Mesenchymal stem cell (in vitro differentiated cells and primary cell): ENCODE measurements around the gene C17orf113.

Source experiments
- DNase-seq: peaks from one replicate; pipeline ENCODE4 v3.0.0-alpha.2; 2013
- H2AFZ ChIP-seq: one replicate; pipeline ENCODE4 v1.6.1; 2013; ENCODE audit warnings: low read depth, mild to moderate bottlenecking, control low read depth, inconsistent platforms, low read length, moderate library complexity
- H2AK5ac ChIP-seq: 2 replicates; pipeline ENCODE4 v1.6.1; 2013; ENCODE audit warnings: low read length, moderate library complexity, mild to moderate bottlenecking, inconsistent platforms; ENCODE audit not compliant: severe bottlenecking
- H2BK120ac ChIP-seq: one replicate; pipeline ENCODE4 v1.6.1; 2013; ENCODE audit warnings: low read depth, mild to moderate bottlenecking, inconsistent platforms, low read length, moderate library complexity
- H2BK12ac ChIP-seq, 2 experiments: one replicate each; pipeline ENCODE4 v1.6.1; 2013; ENCODE audit warnings: inconsistent platforms in 2 of 2, low read length in 2 of 2, mild to moderate bottlenecking in 2 of 2, moderate library complexity in 2 of 2, control low read depth in 1 of 2
- H2BK15ac ChIP-seq: one replicate; pipeline ENCODE4 v1.6.1; 2013; ENCODE audit warnings: mild to moderate bottlenecking, low read depth, inconsistent platforms; ENCODE audit not compliant: poor library complexity, severe bottlenecking
- H2BK5ac ChIP-seq: 2 replicates; pipeline ENCODE4 v1.6.1; 2013; ENCODE audit warnings: low read depth, mild to moderate bottlenecking, low read length, control low read depth, inconsistent platforms; ENCODE audit not compliant: poor library complexity, severe bottlenecking
- H3K14ac ChIP-seq, 2 experiments: one replicate each; pipeline ENCODE4 v1.6.1; 2013; ENCODE audit warnings: inconsistent platforms in 2 of 2, low read length in 2 of 2, control low read depth in 1 of 2, mild to moderate bottlenecking in 1 of 2, moderate library complexity in 1 of 2
- H3K18ac ChIP-seq, 2 experiments: one replicate each; pipeline ENCODE4 v1.6.1; 2013; ENCODE audit warnings: inconsistent platforms in 2 of 2, low read length in 2 of 2, control low read depth in 1 of 2, low read depth in 1 of 2, mild to moderate bottlenecking in 1 of 2
- H3K23ac ChIP-seq, 2 experiments: one replicate each; pipeline ENCODE4 v1.6.1; 2013; ENCODE audit warnings: inconsistent platforms in 2 of 2, low read length in 2 of 2, mild to moderate bottlenecking in 2 of 2, moderate library complexity in 2 of 2, control low read depth in 1 of 2
- H3K27ac ChIP-seq: 2 replicates; pipeline ENCODE4 v1.5.1; 2013; ENCODE audit warnings: mild to moderate bottlenecking, moderate library complexity, low read length, control low read depth, inconsistent platforms; ENCODE audit not compliant: poor library complexity, severe bottlenecking
- H3K27me3 ChIP-seq, 2 experiments: 2 replicates each; pipeline versions ENCODE4 v1.6.1 to v1.7.0; 2013; ENCODE audit warnings: low read length in 2 of 2, mild to moderate bottlenecking in 2 of 2, moderate library complexity in 2 of 2, control low read depth in 1 of 2, inconsistent platforms in 1 of 2; ENCODE audit not compliant: control insufficient read depth in 1 of 2, insufficient read depth in 1 of 2
- H3K36me3 ChIP-seq, 2 experiments: 2 replicates each; pipeline versions ENCODE4 v1.6.1 to v1.7.0; 2013; ENCODE audit warnings: low read length in 2 of 2, control low read depth in 1 of 2, inconsistent platforms in 1 of 2, low read depth in 1 of 2, mild to moderate bottlenecking in 1 of 2; ENCODE audit not compliant: insufficient read depth in 2 of 2, control insufficient read depth in 1 of 2
- H3K4ac ChIP-seq, 2 experiments: one replicate each; pipeline ENCODE4 v1.6.1; 2013; ENCODE audit warnings: inconsistent platforms in 2 of 2, low read length in 2 of 2, mild to moderate bottlenecking in 2 of 2, moderate library complexity in 2 of 2, control low read depth in 1 of 2, low read depth in 1 of 2
- H3K4me1 ChIP-seq: 2 replicates; pipeline ENCODE4 v1.6.1; 2013; ENCODE audit warnings: low read depth, low read length, control low read depth; ENCODE audit not compliant: control insufficient read depth, insufficient read depth
- H3K4me2 ChIP-seq: 2 replicates; pipeline ENCODE4 v1.6.1; 2013; ENCODE audit warnings: low read length, mild to moderate bottlenecking, inconsistent platforms; ENCODE audit not compliant: poor library complexity, severe bottlenecking
- H3K4me3 ChIP-seq, 2 experiments: 2 replicates each; pipeline versions ENCODE4 v1.5.1 to v1.7.0; 2013; ENCODE audit warnings: low read length in 2 of 2, mild to moderate bottlenecking in 2 of 2, control low read depth in 1 of 2, low read depth in 1 of 2; ENCODE audit not compliant: insufficient read depth in 1 of 2
- H3K79me1 ChIP-seq: replicated peaks from 2 replicates; pipeline ENCODE4 v1.6.1; 2013; ENCODE audit warnings: mild to moderate bottlenecking, control low read depth, low read length, inconsistent platforms; ENCODE audit not compliant: poor library complexity, severe bottlenecking
- H3K9ac ChIP-seq: 2 replicates; pipeline ENCODE4 v1.7.0; 2013; ENCODE audit warnings: mild to moderate bottlenecking, low read length, moderate library complexity
- H3K9me3 ChIP-seq: 2 replicates; pipeline ENCODE4 v1.7.0; 2013; ENCODE audit warnings: mild to moderate bottlenecking, low read length; ENCODE audit not compliant: control insufficient read depth
- H4K8ac ChIP-seq: one replicate; pipeline ENCODE4 v1.6.1; 2013; ENCODE audit warnings: inconsistent platforms, mild to moderate bottlenecking, low read length, moderate library complexity
- H4K91ac ChIP-seq: one replicate; pipeline ENCODE4 v1.6.1; 2013; ENCODE audit warnings: mild to moderate bottlenecking, low read length, inconsistent platforms
- WGBS: methylation state at CpG from one replicate; pipeline ENCODE4 v1.1.7; 2013; ENCODE audit warnings: mixed read lengths; 5-methylcytosine and 5-hydroxymethylcytosine counted together

C17orf113 gene

GRCh38 chr17:42088736-42089135, 38.3 kb upstream of the C17orf113 start:
- Histone ChIP-seq H3K9ac (no peak overlapping the region), H3K23ac (no peak overlapping the region), H3K4me1 (no peaks in the 10 kb centered on the region), H3K4me3 (no peak overlapping the region), H3K9me3 (no peaks in the 10 kb centered on the region), H2BK120ac (no peak overlapping the region), H2AFZ (no peak overlapping the region), H3K18ac (no peak overlapping the region), H2BK12ac (no peak overlapping the region), H2BK5ac (no peak overlapping the region), H3K4me2 (no peak overlapping the region), H3K14ac (no peak overlapping the region), H4K8ac (no peak overlapping the region), H2BK15ac (no peak overlapping the region), H3K36me3 (no peaks in the 10 kb centered on the region), H2AK5ac (no peak overlapping the region), H3K27ac (no peak overlapping the region), H4K91ac (no peak overlapping the region), H3K79me1 (no peaks in the 10 kb centered on the region), H3K4ac (no peak overlapping the region), H3K27me3 (peaks cover 32 to 49% of the 10 kb centered on the region in 2 experiments)
- WGBS = 92% methylated on average over 8 of the region's 8 CpGs
- DNase-seq = no peak

GRCh38 chr17:42087736-42088705, 37.6 kb upstream of the C17orf113 start:
- no peak overlapping the region for H2BK120ac ChIP-seq
- H3K4ac ChIP-seq = no peak overlapping the region
- H3K36me3 ChIP-seq = no peaks in the 10 kb centered on the region
- no peak overlapping the region for H3K27ac ChIP-seq
- H4K8ac ChIP-seq = no peak overlapping the region
- no peak overlapping the region for H2BK15ac ChIP-seq
- H2BK5ac ChIP-seq = no peak overlapping the region
- no peak overlapping the region for H3K4me2 ChIP-seq
- no peaks in the 10 kb centered on the region for H3K4me1 ChIP-seq
- H3K79me1 ChIP-seq = no peaks in the 10 kb centered on the region
- no peak overlapping the region for H4K91ac ChIP-seq
- H3K9ac ChIP-seq = no peak overlapping the region
- no peak overlapping the region for H2BK12ac ChIP-seq
- H3K18ac ChIP-seq = no peak overlapping the region
- no peak overlapping the region for H3K23ac ChIP-seq
- no peak overlapping the region for H2AK5ac ChIP-seq
- H3K14ac ChIP-seq = no peak overlapping the region
- WGBS = 78% methylated on average over 16 of the region's 20 CpGs
- no peak overlapping the region for H2AFZ ChIP-seq
- no peak overlapping the region for H3K4me3 ChIP-seq
- peaks cover 32 to 47% of the 10 kb centered on the region in 2 experiments for H3K27me3 ChIP-seq
- no peak for DNase-seq
- H3K9me3 ChIP-seq = no peaks in the 10 kb centered on the region

GRCh38 chr17:42087042-42087701, 36.8 kb upstream of the C17orf113 start:
- H3K4me2 ChIP-seq = no peak overlapping the region
- H3K9ac ChIP-seq = no peak overlapping the region
- H3K27ac ChIP-seq = no peak overlapping the region
- H4K8ac ChIP-seq = no peak overlapping the region
- no peak overlapping the region for H3K14ac ChIP-seq
- no peaks in the 10 kb centered on the region for H3K9me3 ChIP-seq
- H2AK5ac ChIP-seq = no peak overlapping the region
- H3K18ac ChIP-seq = no peak overlapping the region
- H2BK15ac ChIP-seq = no peak overlapping the region
- no peak overlapping the region for H3K4me3 ChIP-seq
- DNase-seq = no peak
- no peaks in the 10 kb centered on the region for H3K4me1 ChIP-seq
- no peak overlapping the region for H4K91ac ChIP-seq
- peaks cover 34 to 42% of the 10 kb centered on the region in 2 experiments for H3K27me3 ChIP-seq
- no peak overlapping the region for H3K23ac ChIP-seq
- no peaks in the 10 kb centered on the region for H3K79me1 ChIP-seq
- no peak overlapping the region for H2BK5ac ChIP-seq
- H2BK12ac ChIP-seq = no peak overlapping the region
- WGBS = 51% methylated on average over 6 of the region's 7 CpGs
- H3K4ac ChIP-seq = no peak overlapping the region
- H2BK120ac ChIP-seq = no peak overlapping the region
- H3K36me3 ChIP-seq = no peaks in the 10 kb centered on the region
- H2AFZ ChIP-seq = no peak overlapping the region

- no peaks in the 10 kb centered on the region for H3K9me3 ChIP-seq
- H4K91ac ChIP-seq = no peak overlapping the region
- H3K4me2 ChIP-seq = no peak overlapping the region
- no peaks in the 10 kb centered on the region for H3K4me1 ChIP-seq
- H2AK5ac ChIP-seq = no peak overlapping the region
- H3K79me1 ChIP-seq = no peaks in the 10 kb centered on the region
- no peak overlapping the region for H4K8ac ChIP-seq
- H3K4ac ChIP-seq = no peak overlapping the region
- no peak overlapping the region for H2BK5ac ChIP-seq
- DNase-seq = no peak
- H3K27me3 ChIP-seq = peaks cover 25 to 41% of the 10 kb centered on the region in 2 experiments
- no peak overlapping the region for H2BK12ac ChIP-seq
- no peak overlapping the region for H3K18ac ChIP-seq
- H3K23ac ChIP-seq = no peak overlapping the region
- H3K14ac ChIP-seq = no peak overlapping the region
- 87% methylated on average over 9 of the region's 9 CpGs for WGBS
- no peaks in the 10 kb centered on the region for H3K36me3 ChIP-seq
- H2BK15ac ChIP-seq = no peak overlapping the region
- H3K27ac ChIP-seq = no peak overlapping the region
- no peak overlapping the region for H2BK120ac ChIP-seq
- no peak overlapping the region for H3K9ac ChIP-seq
- no peak overlapping the region for H2AFZ ChIP-seq
- no peak overlapping the region for H3K4me3 ChIP-seq
Measured at GRCh38 chr17:42081516-42082129, 31.2 kb upstream of the C17orf113 start.
